ENCODE results near the gene KCNQ1.

The KCNQ1 gene

DNA sequence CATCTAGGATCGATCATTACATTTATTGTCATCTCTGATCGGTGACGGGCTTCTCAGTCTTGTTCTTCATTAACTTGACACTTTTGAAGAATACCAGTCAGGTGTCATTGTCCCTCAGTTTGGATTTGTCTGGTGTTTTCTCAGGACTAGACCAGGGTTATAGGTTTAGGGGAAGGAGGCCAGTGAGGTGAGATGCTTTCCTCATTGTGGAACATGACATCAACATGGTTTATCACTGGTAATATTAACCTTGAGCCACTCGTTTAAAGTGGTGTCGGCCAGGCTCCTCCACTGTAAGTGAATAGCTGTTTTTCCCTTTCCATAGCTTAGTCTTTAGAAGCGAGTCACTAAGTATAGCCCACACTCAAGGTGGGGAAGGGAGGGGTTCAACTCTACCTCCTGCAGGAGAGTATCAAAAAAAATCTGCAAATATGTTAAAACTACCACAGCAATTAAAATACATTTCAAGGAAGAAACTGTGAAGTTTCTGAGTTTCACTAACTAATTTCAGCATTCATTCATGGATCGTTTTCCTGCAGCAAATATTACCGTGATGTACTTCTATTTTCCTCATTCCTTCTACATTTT is 213.0 kb downstream of the KCNQ1 start:
- Histone ChIP-seq H3K9me3 (ENCODE audit: control insufficient read depth in 2 of 2, low read length in 2 of 2) (no peaks in the 10 kb centered on the region), H3K4me3 (ENCODE audit: low read length in 2 of 2) (no peak overlapping the region), H3K27me3 (ENCODE audit: control insufficient read depth in 2 of 2, insufficient read depth in 2 of 2, low read length in 2 of 2) (no peaks in the 10 kb centered on the region), H3K4me1 (ENCODE audit: control insufficient read depth in 2 of 2, insufficient read depth in 2 of 2, low read length in 2 of 2) (no peaks in the 10 kb centered on the region), H3K27ac (ENCODE audit: low read depth in 2 of 2, low read length in 2 of 2) (no peak overlapping the region), H3K36me3 (ENCODE audit: control insufficient read depth in 2 of 2, insufficient read depth in 2 of 2, low read length in 2 of 2) (no peaks in the 10 kb centered on the region), H3K9ac (ENCODE audit: low read depth in 1 of 2, low read length in 2 of 2) (no peak overlapping the region)

DNA sequence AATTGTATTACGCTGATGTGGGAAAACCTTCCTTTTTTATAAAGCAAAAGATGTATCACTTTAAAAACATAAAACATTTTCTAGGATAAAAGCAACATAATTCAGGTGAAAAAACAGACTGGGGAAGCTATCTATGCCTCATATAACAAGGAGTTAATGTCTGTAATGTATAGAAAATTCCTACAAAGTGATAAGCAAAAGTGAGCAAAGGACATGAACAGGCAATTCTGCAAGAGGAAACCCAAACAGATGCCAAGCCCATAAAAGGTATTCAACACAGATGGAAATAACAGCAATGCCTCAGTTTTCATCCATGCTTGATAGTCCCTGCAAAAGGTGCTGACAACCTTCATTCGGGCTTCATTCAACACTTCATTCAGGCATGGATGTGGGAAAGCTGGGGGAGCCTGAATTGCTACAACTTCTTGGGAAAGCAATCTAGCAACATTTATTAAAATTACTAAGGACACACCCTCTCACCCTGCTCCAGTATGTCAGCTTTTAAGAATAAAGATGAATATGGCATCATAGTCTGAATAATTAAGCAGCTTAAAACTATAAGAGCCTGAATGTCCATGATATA is 215.6 kb downstream of the KCNQ1 start:
- no peaks in the 10 kb centered on the region for H3K4me1 ChIP-seq (ENCODE audit: control insufficient read depth in 2 of 2, insufficient read depth in 2 of 2, low read length in 2 of 2)
- no peaks in the 10 kb centered on the region for H3K27me3 ChIP-seq (ENCODE audit: control insufficient read depth in 2 of 2, insufficient read depth in 2 of 2, low read length in 2 of 2)
- H3K9ac ChIP-seq (ENCODE audit: low read depth in 1 of 2, low read length in 2 of 2), result no peak overlapping the region
- no peaks in the 10 kb centered on the region for H3K9me3 ChIP-seq (ENCODE audit: control insufficient read depth in 2 of 2, low read length in 2 of 2)
- no peak overlapping the region for H3K4me3 ChIP-seq (ENCODE audit: low read length in 2 of 2)
- H3K27ac ChIP-seq (ENCODE audit: low read depth in 2 of 2, low read length in 2 of 2), result no peak overlapping the region
- H3K36me3 ChIP-seq (ENCODE audit: control insufficient read depth in 2 of 2, insufficient read depth in 2 of 2, low read length in 2 of 2), result peaks cover 0 to 2% of the 10 kb centered on the region in 2 donors

- H3K27ac ChIP-seq (ENCODE audit: low read depth in 2 of 2, low read length in 2 of 2), result no peak overlapping the region
- H3K27me3 ChIP-seq (ENCODE audit: control insufficient read depth in 2 of 2, insufficient read depth in 2 of 2, low read length in 2 of 2), result no peaks in the 10 kb centered on the region
- no peak overlapping the region for H3K4me3 ChIP-seq (ENCODE audit: low read length in 2 of 2)
- peaks cover 0 to 2% of the 10 kb centered on the region in 2 donors for H3K36me3 ChIP-seq (ENCODE audit: control insufficient read depth in 2 of 2, insufficient read depth in 2 of 2, low read length in 2 of 2)
- H3K9ac ChIP-seq (ENCODE audit: low read depth in 1 of 2, low read length in 2 of 2), result no peak overlapping the region
- H3K9me3 ChIP-seq (ENCODE audit: control insufficient read depth in 2 of 2, low read length in 2 of 2), result no peaks in the 10 kb centered on the region
- no peaks in the 10 kb centered on the region for H3K4me1 ChIP-seq (ENCODE audit: control insufficient read depth in 2 of 2, insufficient read depth in 2 of 2, low read length in 2 of 2)
Measured at GRCh38 chr11:2661173-2662023, 216.6 kb downstream of the KCNQ1 start.

GRCh38 chr11:2662024-2662312 is 217.2 kb downstream of the KCNQ1 start:
- peaks cover 0 to 2% of the 10 kb centered on the region in 2 donors for H3K36me3 ChIP-seq (ENCODE audit: control insufficient read depth in 2 of 2, insufficient read depth in 2 of 2, low read length in 2 of 2)
- H3K27ac ChIP-seq (ENCODE audit: low read depth in 2 of 2, low read length in 2 of 2), result no peak overlapping the region
- H3K27me3 ChIP-seq (ENCODE audit: control insufficient read depth in 2 of 2, insufficient read depth in 2 of 2, low read length in 2 of 2), result no peaks in the 10 kb centered on the region
- H3K9me3 ChIP-seq (ENCODE audit: control insufficient read depth in 2 of 2, low read length in 2 of 2), result no peaks in the 10 kb centered on the region
- H3K9ac ChIP-seq (ENCODE audit: low read depth in 1 of 2, low read length in 2 of 2), result no peak overlapping the region
- no peak overlapping the region for H3K4me3 ChIP-seq (ENCODE audit: low read length in 2 of 2)
- H3K4me1 ChIP-seq (ENCODE audit: control insufficient read depth in 2 of 2, insufficient read depth in 2 of 2, low read length in 2 of 2), result no peaks in the 10 kb centered on the region

DNA sequence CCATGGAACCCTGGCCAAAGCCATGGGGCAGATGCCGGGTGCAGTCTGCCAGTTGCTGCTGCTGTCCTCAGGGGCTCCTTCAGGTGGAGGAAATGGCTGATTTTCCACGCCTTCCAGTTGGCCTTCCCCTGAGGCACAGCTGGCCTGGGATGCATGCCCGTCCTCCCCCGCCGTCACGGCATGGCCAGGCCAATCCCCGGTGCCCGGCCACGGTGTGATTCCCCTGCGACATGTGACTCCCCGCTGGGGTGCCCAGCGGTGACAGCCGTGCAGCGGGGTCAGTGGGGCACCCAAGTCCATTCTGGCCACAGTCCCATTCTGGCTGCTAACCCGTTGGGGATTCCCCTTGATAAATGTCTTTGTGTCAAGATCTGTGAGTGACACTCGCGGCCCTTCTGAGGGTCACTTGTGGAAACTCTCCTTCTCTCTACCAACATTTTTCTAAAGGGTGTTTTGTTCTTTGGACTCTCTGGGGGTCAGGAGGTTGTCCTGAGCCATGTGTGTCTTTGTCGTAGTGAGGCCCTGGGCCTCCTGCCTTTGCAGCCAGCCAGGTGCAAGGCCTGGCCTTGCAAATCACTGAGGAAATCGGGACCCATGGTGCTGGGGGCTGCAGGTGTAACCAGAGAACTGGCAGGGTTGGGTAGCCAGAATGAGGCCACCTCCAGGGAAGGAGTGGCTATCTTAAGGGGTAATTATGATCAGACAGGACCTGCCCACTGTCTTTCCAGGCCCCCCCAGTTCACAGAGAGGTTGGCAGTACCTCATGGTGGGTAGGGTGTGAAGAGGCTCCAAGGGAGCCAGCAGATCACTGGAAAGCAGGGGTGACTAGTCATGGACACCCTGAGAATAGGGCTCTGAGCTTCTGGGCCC is 217.9 kb downstream of the KCNQ1 start:
- H3K36me3 ChIP-seq (ENCODE audit: control insufficient read depth in 2 of 2, insufficient read depth in 2 of 2, low read length in 2 of 2), result peaks cover 0 to 2% of the 10 kb centered on the region in 2 donors
- H3K9ac ChIP-seq (ENCODE audit: low read depth in 1 of 2, low read length in 2 of 2), result no peak overlapping the region
- no peaks in the 10 kb centered on the region for H3K27me3 ChIP-seq (ENCODE audit: control insufficient read depth in 2 of 2, insufficient read depth in 2 of 2, low read length in 2 of 2)
- H3K4me3 ChIP-seq (ENCODE audit: low read length in 2 of 2), result no peak overlapping the region
- H3K9me3 ChIP-seq (ENCODE audit: control insufficient read depth in 2 of 2, low read length in 2 of 2), result no peaks in the 10 kb centered on the region
- no peak overlapping the region for H3K27ac ChIP-seq (ENCODE audit: low read depth in 2 of 2, low read length in 2 of 2)
- no peaks in the 10 kb centered on the region for H3K4me1 ChIP-seq (ENCODE audit: control insufficient read depth in 2 of 2, insufficient read depth in 2 of 2, low read length in 2 of 2)

GRCh38 chr11:2663506-2663905 is 218.7 kb downstream of the KCNQ1 start:
- no peak overlapping the region for H3K4me3 ChIP-seq (ENCODE audit: low read length in 2 of 2)
- H3K27me3 ChIP-seq (ENCODE audit: control insufficient read depth in 2 of 2, insufficient read depth in 2 of 2, low read length in 2 of 2), result no peaks in the 10 kb centered on the region
- H3K9me3 ChIP-seq (ENCODE audit: control insufficient read depth in 2 of 2, low read length in 2 of 2), result no peaks in the 10 kb centered on the region
- H3K9ac ChIP-seq (ENCODE audit: low read depth in 1 of 2, low read length in 2 of 2), result no peak overlapping the region
- H3K4me1 ChIP-seq (ENCODE audit: control insufficient read depth in 2 of 2, insufficient read depth in 2 of 2, low read length in 2 of 2), result no peaks in the 10 kb centered on the region
- H3K36me3 ChIP-seq (ENCODE audit: control insufficient read depth in 2 of 2, insufficient read depth in 2 of 2, low read length in 2 of 2), result peaks cover 0 to 2% of the 10 kb centered on the region in 2 donors
- no peak overlapping the region for H3K27ac ChIP-seq (ENCODE audit: low read depth in 2 of 2, low read length in 2 of 2)

DNA sequence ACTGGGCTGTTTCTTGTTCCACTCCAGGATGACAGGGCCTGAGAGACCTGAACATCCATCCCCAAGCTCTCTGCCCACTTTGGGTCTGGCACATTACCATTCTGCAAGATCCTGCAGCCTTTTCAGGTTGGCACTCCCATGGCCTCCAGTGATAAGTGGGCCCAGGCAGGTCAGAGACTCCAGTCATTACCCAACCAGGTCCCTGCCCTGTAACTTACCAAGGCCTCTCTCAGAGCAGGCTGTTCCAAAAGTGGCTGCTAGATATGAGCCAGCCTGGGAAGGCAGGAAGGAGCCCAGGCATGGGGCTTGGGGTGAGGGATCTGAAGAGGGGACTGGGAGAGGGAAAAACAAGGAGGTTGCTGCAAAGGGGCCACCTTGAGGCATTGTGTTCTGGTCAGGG is 219.1 kb downstream of the KCNQ1 start:
- Histone ChIP-seq H3K4me1 (ENCODE audit: control insufficient read depth in 2 of 2, insufficient read depth in 2 of 2, low read length in 2 of 2) (no peaks in the 10 kb centered on the region), H3K4me3 (ENCODE audit: low read length in 2 of 2) (no peak overlapping the region), H3K9me3 (ENCODE audit: control insufficient read depth in 2 of 2, low read length in 2 of 2) (no peaks in the 10 kb centered on the region), H3K36me3 (ENCODE audit: control insufficient read depth in 2 of 2, insufficient read depth in 2 of 2, low read length in 2 of 2) (peaks cover 0 to 2% of the 10 kb centered on the region in 2 donors), H3K27ac (ENCODE audit: low read depth in 2 of 2, low read length in 2 of 2) (no peak overlapping the region), H3K9ac (ENCODE audit: low read depth in 1 of 2, low read length in 2 of 2) (no peak overlapping the region), H3K27me3 (ENCODE audit: control insufficient read depth in 2 of 2, insufficient read depth in 2 of 2, low read length in 2 of 2) (no peaks in the 10 kb centered on the region)

DNA sequence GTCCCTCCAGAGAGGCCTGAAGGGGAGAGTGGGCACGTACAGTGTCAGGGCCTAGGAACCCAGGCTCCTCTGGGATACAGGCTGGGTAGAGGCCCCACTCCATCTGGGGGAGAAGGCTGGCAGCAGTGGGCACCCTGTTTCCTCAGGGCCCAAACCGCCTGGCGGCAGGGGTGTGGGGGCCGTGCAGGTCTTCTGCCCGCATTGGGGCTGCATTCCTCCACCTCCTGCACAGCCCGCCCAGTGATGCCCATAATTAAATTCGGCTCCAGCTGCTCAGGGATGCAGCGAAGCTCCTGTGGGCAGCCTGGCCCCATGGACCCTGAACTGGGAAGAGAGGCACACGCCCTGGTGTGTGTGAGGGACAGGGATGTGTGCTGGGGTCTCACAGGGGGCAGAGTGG is 219.6 kb downstream of the KCNQ1 start:
- no peaks in the 10 kb centered on the region for H3K9me3 ChIP-seq (ENCODE audit: control insufficient read depth in 2 of 2, low read length in 2 of 2)
- H3K4me1 ChIP-seq (ENCODE audit: control insufficient read depth in 2 of 2, insufficient read depth in 2 of 2, low read length in 2 of 2), result no peaks in the 10 kb centered on the region
- peaks cover 0 to 2% of the 10 kb centered on the region in 2 donors for H3K36me3 ChIP-seq (ENCODE audit: control insufficient read depth in 2 of 2, insufficient read depth in 2 of 2, low read length in 2 of 2)
- H3K9ac ChIP-seq (ENCODE audit: low read depth in 1 of 2, low read length in 2 of 2), result no peak overlapping the region
- H3K27ac ChIP-seq (ENCODE audit: low read depth in 2 of 2, low read length in 2 of 2), result no peak overlapping the region
- H3K27me3 ChIP-seq (ENCODE audit: control insufficient read depth in 2 of 2, insufficient read depth in 2 of 2, low read length in 2 of 2), result no peaks in the 10 kb centered on the region
- H3K4me3 ChIP-seq (ENCODE audit: low read length in 2 of 2), result no peak overlapping the region

GRCh38 chr11:2664791-2665525 is 220.2 kb downstream of the KCNQ1 start:
- H3K27ac ChIP-seq (ENCODE audit: low read depth in 2 of 2, low read length in 2 of 2), result no peak overlapping the region
- H3K9me3 ChIP-seq (ENCODE audit: control insufficient read depth in 2 of 2, low read length in 2 of 2), result no peaks in the 10 kb centered on the region
- H3K9ac ChIP-seq (ENCODE audit: low read depth in 1 of 2, low read length in 2 of 2), result no peak overlapping the region
- no peak overlapping the region for H3K4me3 ChIP-seq (ENCODE audit: low read length in 2 of 2)
- H3K36me3 ChIP-seq (ENCODE audit: control insufficient read depth in 2 of 2, insufficient read depth in 2 of 2, low read length in 2 of 2), result peaks cover 0 to 2% of the 10 kb centered on the region in 2 donors
- no peaks in the 10 kb centered on the region for H3K4me1 ChIP-seq (ENCODE audit: control insufficient read depth in 2 of 2, insufficient read depth in 2 of 2, low read length in 2 of 2)
- H3K27me3 ChIP-seq (ENCODE audit: control insufficient read depth in 2 of 2, insufficient read depth in 2 of 2, low read length in 2 of 2), result no peaks in the 10 kb centered on the region

Data from mucosa of rectum (tissue), 2 donors.